ENCODE data around the gene PGA5.

PGA5 gene

GRCh38 chr11:61297341-61297740 lies 56.4 kb downstream of the PGA5 start:
- TF ChIP-seq CTCF (IDR thresholded peaks at IDR 0.05) = no peak
- Histone ChIP-seq H3K27ac (peak overlapping the region in 1 of 2 donors; percentile 20), H3K4me3 (no peak overlapping the region)
- DNase-seq (ENCODE audit: low spot score) = no peak

- DNase-seq (ENCODE audit: low spot score) = no peak
- H3K4me3 ChIP-seq = no peak overlapping the region
- peak overlapping the region in 1 of 2 donors; percentile 13 for H3K27ac ChIP-seq
- no peak for TF ChIP-seq CTCF (IDR thresholded peaks at IDR 0.05)
Measured at GRCh38 chr11:61297746-61298145, 56.8 kb downstream of the PGA5 start.

- Histone ChIP-seq H3K4me3 (no peak overlapping the region), H3K27ac (peak overlapping the region in 1 of 2 donors; percentile 13)
- TF ChIP-seq CTCF (IDR thresholded peaks at IDR 0.05) = no peak
- no peak for DNase-seq (ENCODE audit: low spot score)
Measured at GRCh38 chr11:61298663-61299244, 57.8 kb downstream of the PGA5 start.

Data from coronary artery (tissue), 2 donors.